MG63 (cell line): ENCODE measurements around the gene ITGB2. TPM values are rescaled to one million over a fixed set of nuclear protein-coding genes. Genes with fewer than 3 reads are reported as not detected.

Experiments used
- DNase-seq: peaks from one replicate; pipeline ENCODE4 v3.0.0-alpha.2; 2020
- H3K27me3 ChIP-seq: fragments of 250-450 bp; sonication (Bioruptor Pico); 2 replicates; pipeline ENCODE4 v1.5.1; 2020; ENCODE audit warnings: mild to moderate bottlenecking, moderate library complexity
- H3K36me3 ChIP-seq: fragments of 250-450 bp; sonication (Bioruptor Pico); 2 replicates; pipeline ENCODE4 v1.5.1; 2020; ENCODE audit warnings: mild to moderate bottlenecking, moderate library complexity
- H3K4me3 ChIP-seq: fragments of 250-450 bp; sonication (Bioruptor Pico); 2 replicates; pipeline ENCODE4 v1.5.1; 2020; ENCODE audit warnings: mild to moderate bottlenecking, moderate library complexity
- H3K9me3 ChIP-seq: fragments of 250-450 bp; sonication (Bioruptor Pico); 2 replicates; pipeline ENCODE4 v1.5.1; 2020; ENCODE audit warnings: mild to moderate bottlenecking, moderate library complexity
- total RNA-seq: library from RNA; depleted of rRNA; stranded (reverse); fragments of >200 nt; shearing (Covaris generic); gene quantifications from 2 replicates; pipeline ENCODE4 v1.2.3, GENCODE V29; 2014; ENCODE audit warnings: low replicate concordance; rRNA removed

Gene ITGB2
- total RNA-seq, result 4.3 and 12.9 TPM in 2 replicates

GRCh38 chr21:44920694-44921604 is at the start of gene ITGB2:
TSS of gene ITGB2 (minus strand) at chr21:44920899. CDS start at chr21:44910782, 10,117 bp downstream.
- Histone ChIP-seq H3K4me3 (no peak within 1 kb of the TSS), H3K36me3 (no peaks in the 10 kb centered on the region), H3K27me3 (0 out of 2 replicates have a peak, but pooled peaks cover 3% of the 10 kb centered on the region), H3K9me3 (no peaks in the 10 kb centered on the region)
- no peak for DNase-seq

- DNase-seq, result no peak
These were observed 49.4 kb upstream of the ITGB2 start for GRCh38 chr21:44969931-44970755.

GRCh38 chr21:44969066-44969670 is 48.5 kb upstream of the ITGB2 start:
- Histone ChIP-seq H3K9me3 (no peaks in the 10 kb centered on the region), H3K4me3 (no peak overlapping the region), H3K27me3 (no peaks in the 10 kb centered on the region), H3K36me3 (peaks cover 51% of the 10 kb centered on the region)
- no peak for DNase-seq

More at GRCh38 chr21:44969931-44970755, 49.4 kb upstream of the ITGB2 start:
- Histone ChIP-seq H3K27me3 (no peaks in the 10 kb centered on the region), H3K4me3 (no peak overlapping the region), H3K9me3 (no peaks in the 10 kb centered on the region), H3K36me3 (peaks cover 53% of the 10 kb centered on the region)

GRCh38 chr21:44967082-44968047 is 46.7 kb upstream of the ITGB2 start:
- no peak overlapping the region for H3K4me3 ChIP-seq
- no peaks in the 10 kb centered on the region for H3K9me3 ChIP-seq
- H3K36me3 ChIP-seq, result peaks cover 54% of the 10 kb centered on the region
- no peak for DNase-seq
- no peaks in the 10 kb centered on the region for H3K27me3 ChIP-seq

- Histone ChIP-seq H3K27me3 (no peaks in the 10 kb centered on the region), H3K36me3 (peaks cover 62% of the 10 kb centered on the region), H3K4me3 (no peak overlapping the region), H3K9me3 (no peaks in the 10 kb centered on the region)
- no peak for DNase-seq
These were observed 45.7 kb upstream of the ITGB2 start for GRCh38 chr21:44966135-44967081.

- Histone ChIP-seq H3K27me3 (no peaks in the 10 kb centered on the region), H3K36me3 (peaks cover 67% of the 10 kb centered on the region), H3K9me3 (no peaks in the 10 kb centered on the region), H3K4me3 (no peak overlapping the region)
- DNase-seq, result no peak
These were observed 44.7 kb upstream of the ITGB2 start for GRCh38 chr21:44965251-44966022.

- Histone ChIP-seq H3K36me3 (peaks cover 65% of the 10 kb centered on the region), H3K4me3 (no peak overlapping the region), H3K9me3 (no peaks in the 10 kb centered on the region), H3K27me3 (no peaks in the 10 kb centered on the region)
- no peak for DNase-seq
These were observed 43.7 kb upstream of the ITGB2 start for GRCh38 chr21:44964381-44964780.

- Histone ChIP-seq H3K4me3 (no peak overlapping the region), H3K27me3 (no peaks in the 10 kb centered on the region), H3K36me3 (peaks cover 59% of the 10 kb centered on the region), H3K9me3 (no peaks in the 10 kb centered on the region)
- no peak for DNase-seq
These were observed 41.8 kb upstream of the ITGB2 start for GRCh38 chr21:44962403-44962966.

GRCh38 chr21:44960141-44961092 is 39.7 kb upstream of the ITGB2 start:
- Histone ChIP-seq H3K4me3 (no peak overlapping the region), H3K9me3 (no peaks in the 10 kb centered on the region), H3K27me3 (no peaks in the 10 kb centered on the region), H3K36me3 (peaks cover 58% of the 10 kb centered on the region)
- no peak for DNase-seq

GRCh38 chr21:44959376-44960091 is 38.8 kb upstream of the ITGB2 start:
- DNase-seq, result no peak
- H3K27me3 ChIP-seq, result no peaks in the 10 kb centered on the region
- H3K4me3 ChIP-seq, result no peak overlapping the region
- H3K36me3 ChIP-seq, result peaks cover 52% of the 10 kb centered on the region
- no peaks in the 10 kb centered on the region for H3K9me3 ChIP-seq

GRCh38 chr21:44958471-44959191 is 37.9 kb upstream of the ITGB2 start:
- Histone ChIP-seq H3K4me3 (no peak overlapping the region), H3K27me3 (no peaks in the 10 kb centered on the region)
- no peak for DNase-seq

GRCh38 chr21:44957901-44958451 is 37.3 kb upstream of the ITGB2 start:
- peaks cover 64% of the 10 kb centered on the region for H3K36me3 ChIP-seq
- no peaks in the 10 kb centered on the region for H3K27me3 ChIP-seq
- H3K4me3 ChIP-seq, result no peak overlapping the region
- DNase-seq, result no peak
- no peaks in the 10 kb centered on the region for H3K9me3 ChIP-seq

More at GRCh38 chr21:44958471-44959191, 37.9 kb upstream of the ITGB2 start:
- Histone ChIP-seq H3K36me3 (peaks cover 61% of the 10 kb centered on the region), H3K9me3 (no peaks in the 10 kb centered on the region)
